Panc1 (cell line): ENCODE data around the gene TGFB1I1. TPM values are rescaled to one million over a fixed set of nuclear protein-coding genes. Genes with fewer than 3 reads are reported as not detected.

ENCODE experiments used
- ATAC-seq: fragments of 200-7000 bp; cut with Tn5 transposase; 2 replicates; pipeline ENCODE4 v1.9.1; 2020; ENCODE audit warnings: mild to moderate bottlenecking, moderate library complexity
- BruUV-seq: library from RNA; stranded (reverse); fragments of 400-500 nt; replicated peaks from 2 replicates; lab custom pipeline; 2021; lab: Mats Ljungman, UMichigan
- CTCF ChIA-PET: fragments of 300-600 bp; sonication (Branson Sonifier 250); formaldehyde crosslinking; loops from one replicate; lab custom pipeline; 2022; ENCODE audit warnings: antibody characterized with exemption; lab: Charles Lee
- POLR2A ChIA-PET: fragments of 300-600 bp; sonication (Branson Sonifier 250); formaldehyde crosslinking; loops from one replicate; lab custom pipeline; 2022; ENCODE audit warnings: antibody characterized with exemption; lab: Charles Lee
- DNase-seq: peaks from one replicate; pipeline ENCODE4 v3.0.0-alpha.2; 2010; ENCODE audit warnings: low read depth, low spot score
- H3K27ac ChIP-seq: 2 replicates; pipeline ENCODE4 v1.5.1; 2011; ENCODE audit warnings: mild to moderate bottlenecking, low read length, inconsistent platforms
- H3K27me3 ChIP-seq: fragments of 200-500 bp; sonication (Bioruptor generic); 2 replicates; pipeline ENCODE4 v1.6.0; 2014; ENCODE audit warnings: low read length, inconsistent platforms; ENCODE audit not compliant: control insufficient read depth, insufficient read depth
- H3K36me3 ChIP-seq: fragments of 200-500 bp; sonication (Bioruptor generic); 2 replicates; pipeline ENCODE4 v1.5.1; 2014; ENCODE audit warnings: inconsistent platforms, mild to moderate bottlenecking, low read length, moderate library complexity; ENCODE audit not compliant: control insufficient read depth, insufficient read depth
- H3K4me1 ChIP-seq: 2 replicates; pipeline ENCODE4 v1.5.1; 2011; ENCODE audit warnings: inconsistent platforms, mild to moderate bottlenecking, low read length, moderate library complexity; ENCODE audit not compliant: control insufficient read depth, insufficient read depth
- H3K4me3 ChIP-seq, 2 experiments: 2 replicates each; pipeline ENCODE4 v1.5.1; 2011 to 2012; ENCODE audit warnings: low read depth in 2 of 2, low read length in 2 of 2, mild to moderate bottlenecking in 2 of 2, inconsistent platforms in 1 of 2, moderate library complexity in 1 of 2
- H3K9me3 ChIP-seq: fragments of 200-500 bp; sonication (Bioruptor generic); 2 replicates; pipeline ENCODE4 v1.5.1; 2014; ENCODE audit warnings: low read depth, mild to moderate bottlenecking, inconsistent platforms, low read length, moderate library complexity; ENCODE audit not compliant: control insufficient read depth, insufficient read depth
- POLR2AphosphoS5 ChIP-seq: IDR thresholded peaks from 2 replicates; pipeline ENCODE4 v1.6.1; 2012; ENCODE audit warnings: mild to moderate bottlenecking, low read depth, low read length, moderate library complexity
- SIN3A ChIP-seq: IDR thresholded peaks from 2 replicates; pipeline ENCODE4 v1.6.1; 2012; ENCODE audit warnings: low read depth, mild to moderate bottlenecking, low read length, moderate library complexity, borderline replicate concordance; ENCODE audit not compliant: insufficient read depth
- TCF7L2 ChIP-seq: IDR thresholded peaks from 2 replicates; pipeline ENCODE4 v1.6.1; 2011; ENCODE audit warnings: mild to moderate bottlenecking, low read depth, low read length, inconsistent platforms
- in situ Hi-C: cut with HindIII; loops from 2 replicates; pipeline ENCODE4 v1.10.0; 2016; ENCODE audit warnings: low sequenced_read_pairs, low pct_unique_long_range_greater_than_20kb
- intact Hi-C: fragments of 100-400 bp; cut with micrococcal nuclease; formaldehyde crosslinking; loops from one replicate; pipeline ENCODE4 v1.10.0; 2022; ENCODE audit not compliant: unreplicated experiment
- total RNA-seq: library from RNA; stranded (reverse); gene quantifications from one replicate; pipeline ENCODE4 v1.2.1, GENCODE V29; 2021; ENCODE audit not compliant: unreplicated experiment
- TF ChIP-seq, protein P1 (sequence below): fragments of 450-650 bp; IDR thresholded peaks from 2 replicates; pipeline ENCODE4 v1.5.1; 2017; ENCODE audit warnings: mild to moderate bottlenecking
- TF ChIP-seq, protein P2 (sequence below), 2 experiments: IDR thresholded peaks; 2 replicates each; pipeline ENCODE4 v1.6.1; 2011 to 2012; ENCODE audit warnings: low read depth in 2 of 2, control low read depth in 1 of 2, low read length in 1 of 2, mild to moderate bottlenecking in 1 of 2, moderate library complexity in 1 of 2; ENCODE audit not compliant: insufficient read depth in 1 of 2

The TGFB1I1 gene
- total RNA-seq, 1 experiment from 2014 or later: 32.5 TPM

DNA sequence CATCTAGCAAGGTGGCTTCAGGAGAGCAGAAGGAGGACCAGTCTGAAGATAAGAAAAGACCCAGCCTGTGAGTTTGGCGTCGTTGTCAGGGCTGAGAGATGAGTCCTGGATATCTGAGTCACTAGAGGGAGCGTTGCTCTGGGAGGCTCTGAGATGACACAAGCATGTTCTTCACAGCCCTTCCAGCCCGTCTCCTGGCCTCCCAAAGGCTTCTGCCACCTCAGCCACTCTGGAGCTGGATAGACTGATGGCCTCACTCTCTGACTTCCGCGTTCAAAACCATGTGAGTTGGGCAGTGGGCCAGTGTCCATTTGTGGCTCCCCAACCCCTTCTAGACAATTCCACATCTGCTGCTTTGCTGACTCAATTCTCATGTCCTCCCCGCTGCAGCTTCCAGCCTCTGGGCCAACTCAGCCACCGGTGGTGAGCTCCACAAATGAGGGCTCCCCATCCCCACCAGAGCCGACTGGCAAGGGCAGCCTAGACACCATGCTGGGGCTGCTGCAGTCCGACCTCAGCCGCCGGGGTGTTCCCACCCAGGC is 2.3 kb downstream of the TGFB1I1 start:
- POLR2A ChIA-PET: no interaction called here
- intact Hi-C loops (loop anchor here (5.0 kb wide), 1 partner anchor 223 kb away; no protein-coding TSS in a partner anchor), in situ Hi-C loops (no loop called here)
- Histone ChIP-seq H3K36me3 (peaks cover 3% of the 10 kb centered on the region; the same call in 1 of the 2 replicates), H3K9me3 (no peaks in the 10 kb centered on the region), H3K27ac (no peak overlapping the region), H3K4me3 (no peak overlapping the region), H3K27me3 (no peaks in the 10 kb centered on the region), H3K4me1 (peaks cover 8% of the 10 kb centered on the region; the same call in 1 of the 2 replicates)
- CTCF ChIA-PET: no interaction called here
- ATAC-seq (no peak), DNase-seq (no peak)
- BruUV-seq: no TSS peak
- TF ChIP-seq, protein P1, sequence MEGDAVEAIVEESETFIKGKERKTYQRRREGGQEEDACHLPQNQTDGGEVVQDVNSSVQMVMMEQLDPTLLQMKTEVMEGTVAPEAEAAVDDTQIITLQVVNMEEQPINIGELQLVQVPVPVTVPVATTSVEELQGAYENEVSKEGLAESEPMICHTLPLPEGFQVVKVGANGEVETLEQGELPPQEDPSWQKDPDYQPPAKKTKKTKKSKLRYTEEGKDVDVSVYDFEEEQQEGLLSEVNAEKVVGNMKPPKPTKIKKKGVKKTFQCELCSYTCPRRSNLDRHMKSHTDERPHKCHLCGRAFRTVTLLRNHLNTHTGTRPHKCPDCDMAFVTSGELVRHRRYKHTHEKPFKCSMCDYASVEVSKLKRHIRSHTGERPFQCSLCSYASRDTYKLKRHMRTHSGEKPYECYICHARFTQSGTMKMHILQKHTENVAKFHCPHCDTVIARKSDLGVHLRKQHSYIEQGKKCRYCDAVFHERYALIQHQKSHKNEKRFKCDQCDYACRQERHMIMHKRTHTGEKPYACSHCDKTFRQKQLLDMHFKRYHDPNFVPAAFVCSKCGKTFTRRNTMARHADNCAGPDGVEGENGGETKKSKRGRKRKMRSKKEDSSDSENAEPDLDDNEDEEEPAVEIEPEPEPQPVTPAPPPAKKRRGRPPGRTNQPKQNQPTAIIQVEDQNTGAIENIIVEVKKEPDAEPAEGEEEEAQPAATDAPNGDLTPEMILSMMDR: no peak
- no peak for TF ChIP-seq TCF7L2
- TF ChIP-seq, protein P2, sequence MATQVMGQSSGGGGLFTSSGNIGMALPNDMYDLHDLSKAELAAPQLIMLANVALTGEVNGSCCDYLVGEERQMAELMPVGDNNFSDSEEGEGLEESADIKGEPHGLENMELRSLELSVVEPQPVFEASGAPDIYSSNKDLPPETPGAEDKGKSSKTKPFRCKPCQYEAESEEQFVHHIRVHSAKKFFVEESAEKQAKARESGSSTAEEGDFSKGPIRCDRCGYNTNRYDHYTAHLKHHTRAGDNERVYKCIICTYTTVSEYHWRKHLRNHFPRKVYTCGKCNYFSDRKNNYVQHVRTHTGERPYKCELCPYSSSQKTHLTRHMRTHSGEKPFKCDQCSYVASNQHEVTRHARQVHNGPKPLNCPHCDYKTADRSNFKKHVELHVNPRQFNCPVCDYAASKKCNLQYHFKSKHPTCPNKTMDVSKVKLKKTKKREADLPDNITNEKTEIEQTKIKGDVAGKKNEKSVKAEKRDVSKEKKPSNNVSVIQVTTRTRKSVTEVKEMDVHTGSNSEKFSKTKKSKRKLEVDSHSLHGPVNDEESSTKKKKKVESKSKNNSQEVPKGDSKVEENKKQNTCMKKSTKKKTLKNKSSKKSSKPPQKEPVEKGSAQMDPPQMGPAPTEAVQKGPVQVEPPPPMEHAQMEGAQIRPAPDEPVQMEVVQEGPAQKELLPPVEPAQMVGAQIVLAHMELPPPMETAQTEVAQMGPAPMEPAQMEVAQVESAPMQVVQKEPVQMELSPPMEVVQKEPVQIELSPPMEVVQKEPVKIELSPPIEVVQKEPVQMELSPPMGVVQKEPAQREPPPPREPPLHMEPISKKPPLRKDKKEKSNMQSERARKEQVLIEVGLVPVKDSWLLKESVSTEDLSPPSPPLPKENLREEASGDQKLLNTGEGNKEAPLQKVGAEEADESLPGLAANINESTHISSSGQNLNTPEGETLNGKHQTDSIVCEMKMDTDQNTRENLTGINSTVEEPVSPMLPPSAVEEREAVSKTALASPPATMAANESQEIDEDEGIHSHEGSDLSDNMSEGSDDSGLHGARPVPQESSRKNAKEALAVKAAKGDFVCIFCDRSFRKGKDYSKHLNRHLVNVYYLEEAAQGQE (IDR thresholded peaks at IDR 0.05; ENCODE audit: insufficient read depth in 1 of 2, low read depth in 2 of 2, low read length in 1 of 2): no peak
- no peak for TF ChIP-seq SIN3A
- TF ChIP-seq POLR2AphosphoS5: no peak

DNA sequence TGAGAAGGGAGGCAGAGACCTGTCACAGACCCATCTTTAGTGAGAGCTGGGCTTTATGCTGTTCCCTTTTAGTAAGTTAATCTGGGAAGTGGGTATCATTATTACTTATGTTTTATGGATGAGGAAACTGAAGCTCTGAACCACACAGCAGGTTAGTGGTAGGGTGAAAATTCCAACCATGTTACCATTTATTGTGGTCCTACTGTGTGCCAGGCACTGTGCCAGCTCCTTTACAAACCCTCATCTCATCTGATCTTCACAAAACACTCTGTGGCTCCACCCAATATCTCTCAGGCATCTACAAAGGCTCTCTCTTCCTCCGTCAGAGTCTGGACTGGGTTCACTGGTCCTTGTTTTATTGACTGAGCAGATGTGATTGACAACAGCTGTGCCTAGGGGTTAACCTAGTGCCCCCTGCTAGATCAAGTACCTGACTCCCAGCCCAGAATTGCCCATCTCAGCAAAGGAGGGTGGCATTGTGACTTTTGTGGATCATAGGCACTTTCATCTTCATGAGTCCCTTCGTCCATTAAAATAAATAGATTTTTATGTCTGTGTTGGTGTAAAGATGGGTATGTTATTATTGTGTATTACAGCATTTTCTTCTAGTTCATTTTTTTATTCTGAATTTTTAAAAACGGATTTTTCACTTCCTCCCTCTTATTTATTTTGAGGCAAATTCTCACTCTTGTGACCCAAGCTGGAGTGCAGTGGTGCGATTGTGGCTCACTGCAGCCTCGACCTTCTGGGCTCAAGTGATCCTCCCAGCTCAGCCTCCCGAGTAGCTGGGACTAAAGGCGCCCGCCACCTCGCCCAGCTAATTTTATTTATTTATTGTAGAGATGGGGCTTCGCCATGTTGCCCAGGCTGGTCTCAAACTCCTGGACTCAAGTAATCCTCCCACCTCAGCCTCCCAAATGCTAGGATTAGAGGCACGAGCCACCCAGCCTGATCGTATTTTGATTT is 3.1 kb downstream of the TGFB1I1 start:
- no peak overlapping the region for H3K4me3 ChIP-seq
- no peaks in the 10 kb centered on the region for H3K9me3 ChIP-seq
- H3K27ac ChIP-seq: no peak overlapping the region
- in situ Hi-C loops: no loop called here
- DNase-seq (no peak), ATAC-seq (no peak)
- no peak for TF ChIP-seq POLR2AphosphoS5
- TF ChIP-seq SIN3A: no peak
- no peak for TF ChIP-seq TCF7L2
- TF ChIP-seq, protein P2 (IDR thresholded peaks at IDR 0.05; ENCODE audit: insufficient read depth in 1 of 2, low read depth in 2 of 2, low read length in 1 of 2): no peak
- TF ChIP-seq, protein P1: no peak
- H3K27me3 ChIP-seq: no peaks in the 10 kb centered on the region
- ChIA-PET CTCF (no interaction called here), POLR2A (no interaction called here)
- no TSS peak for BruUV-seq
- peaks cover 8% of the 10 kb centered on the region; the same call in 1 of the 2 replicates for H3K4me1 ChIP-seq
- intact Hi-C loops: loop anchor here (5.0 kb wide), 2 partner anchors 52 to 222 kb away; partner anchors contain the start of gene AHSP
- H3K36me3 ChIP-seq: peaks cover 3% of the 10 kb centered on the region; the same call in 1 of the 2 replicates
